GM08714 (cell line): ENCODE data around the gene RPL5.

Experiments
- H3K4me3 ChIP-seq: fragments of 200-500 bp; sonication (Bioruptor generic); 2 replicates; pipeline ENCODE4 v1.5.1; 2014; ENCODE audit warnings: mild to moderate bottlenecking, low read length, inconsistent platforms
- ZNF274 ChIP-seq: IDR thresholded peaks from 2 replicates; pipeline ENCODE4 v1.6.1; 2012; ENCODE audit warnings: mild to moderate bottlenecking, low read depth, low read length

Gene RPL5

DNA sequence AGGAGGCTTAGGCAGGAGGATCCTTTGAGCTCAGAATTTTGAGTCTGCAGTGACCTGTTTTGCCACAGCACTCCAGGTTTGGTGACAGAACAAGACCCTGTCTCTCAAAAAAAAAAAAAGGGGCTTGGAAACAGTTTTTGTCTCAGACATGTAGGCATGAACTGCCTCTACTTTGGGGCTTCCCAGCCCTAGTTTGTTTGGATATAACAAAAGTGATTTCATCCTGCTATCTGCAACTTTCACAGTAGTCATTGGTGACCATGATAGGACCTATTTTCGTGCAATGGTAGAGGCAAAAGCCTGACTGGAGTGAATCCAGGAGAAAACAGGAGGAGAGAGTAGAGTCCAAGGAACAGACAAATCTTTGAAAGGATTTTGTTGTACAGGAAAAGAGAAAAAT, 26.6 kb upstream of the RPL5 start:
- no peak for TF ChIP-seq ZNF274
- no peak overlapping the region for H3K4me3 ChIP-seq

DNA sequence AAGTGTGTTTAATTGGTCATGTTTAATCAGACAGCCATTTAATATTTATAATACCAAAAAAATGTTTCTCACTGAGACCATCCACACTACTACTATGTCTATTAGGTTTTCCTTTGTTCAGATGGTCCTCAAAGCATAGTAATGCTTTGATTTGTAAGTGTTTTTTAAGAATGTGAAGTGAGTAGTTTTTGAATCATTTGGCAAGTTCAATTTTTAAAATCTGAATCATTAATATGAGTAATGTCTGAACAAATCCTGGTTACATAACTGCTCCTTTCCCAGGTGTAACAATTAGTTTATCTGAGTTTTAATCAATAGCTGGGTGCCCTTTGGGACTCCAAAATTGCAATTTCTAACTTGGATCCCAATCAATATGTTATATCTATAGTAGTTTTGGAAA, 23.5 kb upstream of the RPL5 start:
- no peak for TF ChIP-seq ZNF274
- no peak overlapping the region for H3K4me3 ChIP-seq

DNA sequence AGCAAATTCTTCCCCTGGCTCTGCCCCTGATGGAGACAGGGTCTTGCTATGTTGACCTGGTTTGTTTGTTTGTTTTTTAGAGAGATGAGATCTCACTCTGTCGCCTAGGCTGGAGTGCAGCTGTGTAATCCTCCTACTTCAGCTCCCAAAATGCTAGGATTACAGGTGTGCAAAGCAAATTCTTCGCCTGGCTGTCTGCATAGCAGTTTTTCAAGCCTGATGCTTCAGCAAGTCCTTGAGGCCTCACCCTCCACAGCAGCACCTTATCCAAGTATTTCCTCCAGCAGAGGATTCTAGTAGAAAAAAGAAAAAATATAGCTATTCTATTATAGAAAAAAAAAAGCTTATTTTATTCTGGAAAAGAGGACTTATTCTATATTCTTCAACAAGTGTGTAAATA, 15.1 kb upstream of the RPL5 start:
- H3K4me3 ChIP-seq: no peak overlapping the region
- TF ChIP-seq ZNF274: no peak

DNA sequence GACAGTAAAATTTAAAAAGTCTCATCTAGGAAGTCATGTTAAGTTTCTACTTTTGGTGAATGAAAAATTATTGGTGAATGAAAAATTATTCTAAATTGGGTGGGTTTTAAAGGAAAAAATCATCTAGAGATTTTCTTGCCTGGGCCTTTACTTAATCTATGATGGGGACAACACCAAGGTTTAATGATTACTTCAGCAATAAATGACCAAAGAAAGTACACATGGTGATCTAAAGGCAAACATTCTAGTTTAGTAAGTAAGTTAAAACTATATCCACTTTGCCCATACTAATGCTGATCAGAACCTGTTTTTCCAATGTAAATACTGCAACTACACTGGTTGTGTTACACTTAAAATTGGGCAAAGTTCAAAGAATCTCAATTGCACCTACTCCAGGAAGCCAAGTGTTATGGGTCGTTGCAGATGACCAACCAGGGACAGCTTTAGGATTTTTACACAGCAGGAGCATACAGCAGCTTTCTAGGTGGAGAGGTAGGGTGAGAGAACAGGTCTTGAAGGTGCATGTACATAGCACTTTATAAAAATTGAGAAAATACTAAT, 14.6 kb upstream of the RPL5 start:
- no peak overlapping the region for H3K4me3 ChIP-seq
- TF ChIP-seq ZNF274: no peak

DNA sequence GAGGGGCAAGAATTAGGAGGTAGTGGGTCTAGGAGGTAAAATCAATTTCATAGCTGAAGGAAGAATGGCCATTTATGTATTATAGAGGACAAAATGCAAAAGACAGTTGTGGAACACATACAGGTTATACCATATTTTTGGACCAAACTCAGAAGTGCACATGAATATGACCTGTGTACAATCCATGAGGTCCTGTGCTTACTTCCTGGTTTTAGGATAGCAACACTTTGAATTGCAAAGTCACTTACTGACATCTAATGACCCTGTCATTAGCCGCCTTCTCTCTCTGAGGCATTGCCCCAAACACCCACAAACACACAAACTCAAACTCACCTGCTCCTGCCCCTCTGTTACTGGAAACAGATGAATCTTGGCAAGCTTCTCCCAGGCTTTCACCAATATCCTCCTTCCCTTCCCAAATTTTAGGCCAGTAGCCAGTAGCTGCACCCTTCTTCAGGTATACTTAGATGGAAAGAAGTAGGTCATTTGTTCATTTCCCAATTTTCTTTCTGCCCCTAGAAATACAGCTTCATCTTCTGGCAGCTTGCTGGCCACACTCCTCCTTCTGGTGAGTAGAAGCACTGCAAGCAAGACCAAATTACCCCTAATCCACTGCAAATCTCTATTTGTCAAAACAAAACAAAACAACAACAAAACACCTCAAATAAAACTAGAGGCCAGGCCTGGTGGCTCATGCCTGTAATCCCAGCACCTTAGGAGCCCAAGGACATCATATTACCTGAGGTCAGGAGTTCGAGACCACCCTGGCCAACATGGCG, 13.7 kb upstream of the RPL5 start:
- H3K4me3 ChIP-seq: no peak overlapping the region
- TF ChIP-seq ZNF274: no peak

DNA sequence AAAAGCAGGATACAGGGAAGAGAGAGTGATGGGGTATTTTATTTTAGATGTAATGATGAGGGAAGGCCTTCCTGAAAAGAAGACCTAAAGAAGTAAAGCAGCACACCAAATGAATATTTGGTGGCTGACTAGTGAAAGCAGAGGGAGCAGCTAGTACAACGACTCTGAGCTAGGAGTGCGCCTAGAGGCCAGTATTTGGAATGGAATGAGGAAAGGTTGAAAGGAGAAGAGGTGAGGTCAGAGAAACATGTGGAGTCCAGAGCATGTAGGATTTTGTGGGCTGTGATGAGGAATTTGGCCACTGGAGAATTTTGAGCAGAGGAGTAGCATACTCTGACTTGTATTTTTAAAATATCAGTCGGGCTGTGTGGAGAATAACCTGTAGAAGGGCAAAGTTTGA, 11.8 kb upstream of the RPL5 start:
- H3K4me3 ChIP-seq: no peak overlapping the region
- TF ChIP-seq ZNF274: no peak

DNA sequence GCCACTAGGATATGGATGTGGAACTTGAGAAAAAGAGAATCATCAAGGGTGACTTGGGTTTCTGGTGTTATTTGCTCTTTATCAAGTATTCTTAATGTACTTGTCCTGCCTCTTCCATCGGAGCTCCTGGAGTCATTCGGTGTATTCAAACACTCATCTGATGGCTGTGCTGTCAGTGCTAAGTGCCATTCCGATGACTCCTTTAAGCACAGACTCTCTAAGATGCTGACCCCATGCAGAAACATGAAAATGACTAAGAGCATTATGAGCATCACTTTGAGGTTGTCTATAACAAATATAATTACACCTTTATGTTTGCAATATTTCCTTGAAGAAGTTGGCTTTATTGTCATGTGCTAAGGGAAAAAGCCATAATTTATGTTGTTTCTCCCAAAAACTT, 11.3 kb upstream of the RPL5 start:
- TF ChIP-seq ZNF274: no peak
- no peak overlapping the region for H3K4me3 ChIP-seq

DNA sequence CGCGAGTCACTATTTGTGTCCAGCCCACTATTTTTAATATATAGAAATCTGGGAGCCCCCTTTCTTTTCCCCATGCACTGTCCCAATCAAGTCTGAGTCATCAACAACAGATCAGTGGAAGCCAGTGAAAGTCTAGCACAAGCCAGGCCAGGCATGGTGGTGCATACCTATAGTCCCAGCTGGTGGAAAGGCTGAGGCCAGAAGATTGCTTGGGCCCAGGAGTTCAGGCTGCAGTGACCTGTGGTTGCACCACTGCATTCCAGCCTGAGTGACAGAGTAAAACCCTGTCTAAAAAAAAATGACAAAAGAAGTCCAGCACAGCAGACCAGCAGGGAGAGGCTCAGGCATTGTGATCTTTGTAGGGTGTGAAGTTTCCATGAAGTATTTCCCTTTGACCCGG, 9.0 kb upstream of the RPL5 start:
- no peak overlapping the region for H3K4me3 ChIP-seq
- no peak for TF ChIP-seq ZNF274

DNA sequence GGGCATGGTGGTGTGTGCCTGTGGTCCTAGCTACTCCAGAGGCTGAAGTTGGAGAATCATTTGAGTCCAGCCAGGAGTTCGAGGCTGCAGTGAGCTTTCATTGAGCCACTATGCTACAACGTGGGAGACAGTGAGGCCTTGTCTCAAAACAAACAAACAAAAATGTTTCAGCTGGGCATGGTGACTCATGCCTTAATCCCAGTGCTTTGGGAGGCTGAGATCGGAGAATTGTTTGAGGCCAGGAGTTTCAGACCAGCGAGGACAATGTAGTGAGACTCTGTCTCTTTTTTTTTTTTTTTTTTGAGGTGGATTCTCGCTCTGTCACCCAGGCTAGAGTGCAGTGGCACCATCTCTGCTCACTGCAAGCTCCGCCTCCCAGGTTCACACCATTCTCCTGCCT, 5.0 kb upstream of the RPL5 start:
- no peak overlapping the region for H3K4me3 ChIP-seq
- TF ChIP-seq ZNF274: no peak

DNA sequence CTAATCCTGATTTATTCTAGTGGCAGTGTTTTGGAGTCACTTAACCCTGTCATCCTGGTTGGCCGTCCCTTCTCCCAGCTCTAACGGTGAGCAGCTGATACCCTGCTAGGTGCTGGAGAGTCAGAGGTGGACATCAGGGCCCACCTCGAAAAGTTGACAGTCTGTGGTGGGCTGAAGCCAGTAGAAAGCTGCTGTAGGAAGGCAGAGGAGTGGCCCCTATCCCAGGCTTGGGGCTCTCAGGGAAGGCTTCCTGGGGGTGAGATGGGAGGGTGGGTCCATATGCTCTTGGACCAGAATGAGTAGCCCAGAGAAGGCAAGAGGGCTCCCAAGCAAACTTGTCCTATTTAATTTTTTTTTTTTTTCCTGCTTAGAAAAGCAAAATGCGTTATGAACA, 475 bp upstream of the RPL5 start:
- H3K4me3 ChIP-seq: no peak overlapping the region
- TF ChIP-seq ZNF274: no peak

DNA sequence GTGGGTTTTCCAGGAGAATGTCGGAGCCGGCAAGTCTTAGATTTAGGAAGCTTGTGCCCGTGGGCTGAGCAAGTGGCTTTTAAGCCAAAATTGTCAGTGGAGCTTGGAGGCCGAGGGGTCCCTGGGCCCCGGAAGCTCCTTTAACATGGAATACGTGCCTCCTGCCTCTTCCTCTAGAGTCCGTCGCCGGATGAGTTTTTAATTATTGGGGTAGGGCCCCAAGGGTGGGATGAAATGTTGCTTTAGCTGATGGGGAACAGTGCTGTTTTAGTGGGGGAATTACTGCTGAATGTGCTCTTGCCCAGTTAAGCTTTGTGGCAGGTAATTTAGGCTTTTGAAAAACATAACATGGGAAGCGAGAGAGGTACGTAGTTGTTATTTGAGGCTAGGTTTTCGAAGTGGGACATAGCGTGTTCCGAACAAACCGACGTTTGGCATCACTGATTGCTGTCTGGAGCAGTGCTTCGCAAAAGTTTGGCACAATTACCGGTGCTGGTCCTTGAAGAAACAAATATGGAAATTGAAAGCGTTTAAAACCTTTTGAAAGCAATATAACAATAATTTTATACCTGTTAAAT, 786 bp downstream of the RPL5 start:
- peak overlapping the region; percentile 95 for H3K4me3 ChIP-seq
- TF ChIP-seq ZNF274: no peak

DNA sequence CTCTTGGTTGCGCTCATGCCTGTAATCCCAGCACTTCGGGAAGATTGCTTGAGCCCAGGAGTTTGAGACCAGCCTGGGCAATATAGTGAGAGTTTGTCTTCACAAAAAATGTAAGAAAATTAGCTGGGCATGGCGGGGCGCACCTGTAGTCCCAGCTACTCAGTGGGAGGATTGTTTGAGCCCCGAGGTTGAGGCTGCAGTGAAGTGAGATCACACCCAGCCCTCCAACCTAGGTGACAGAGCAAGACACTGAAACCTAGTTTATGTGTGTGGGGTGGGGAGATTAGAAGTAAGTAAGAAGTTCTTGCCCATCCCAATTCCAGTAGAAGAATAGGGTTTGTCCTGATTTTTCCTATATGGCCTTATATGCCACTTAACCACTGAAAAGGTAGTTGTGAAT, 2.0 kb downstream of the RPL5 start:
- TF ChIP-seq ZNF274: no peak
- H3K4me3 ChIP-seq: peak overlapping the region; percentile 95

DNA sequence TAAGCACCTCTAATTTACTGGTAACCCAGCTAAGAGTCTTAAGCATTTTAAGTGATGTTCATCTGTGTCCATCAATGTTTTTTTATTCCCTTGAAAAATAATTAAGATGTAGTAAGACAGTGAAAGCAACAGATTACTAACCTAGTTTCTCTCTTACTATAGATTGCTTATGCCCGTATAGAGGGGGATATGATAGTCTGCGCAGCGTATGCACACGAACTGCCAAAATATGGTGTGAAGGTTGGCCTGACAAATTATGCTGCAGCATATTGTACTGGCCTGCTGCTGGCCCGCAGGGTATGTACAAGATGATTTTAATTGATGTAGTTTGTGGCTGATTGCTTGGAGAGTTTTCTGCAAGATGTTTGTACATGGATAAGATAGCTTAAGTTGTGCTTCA, 2.8 kb downstream of the RPL5 start:
- H3K4me3 ChIP-seq: peak overlapping the region; percentile 23

DNA sequence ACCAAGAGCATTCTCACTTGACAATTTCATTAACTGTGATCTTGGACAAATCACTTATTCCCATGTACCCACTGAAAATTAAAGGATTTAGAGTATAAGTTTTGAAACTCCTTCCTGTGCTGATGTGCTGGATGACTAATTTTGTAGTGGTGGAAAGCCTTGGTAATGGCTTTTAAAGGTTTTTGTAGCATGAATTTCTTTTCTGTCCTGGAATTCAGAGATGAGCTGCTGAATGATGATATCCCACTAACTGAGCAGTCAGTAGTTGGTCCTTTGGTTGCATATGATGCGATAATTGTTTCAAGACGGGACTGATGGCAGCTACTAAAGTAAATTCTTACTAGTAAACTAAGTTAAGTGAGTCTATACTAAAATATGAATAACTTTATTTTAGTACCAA, 5.2 kb downstream of the RPL5 start:
- TF ChIP-seq ZNF274: no peak
- H3K4me3 ChIP-seq: no peak overlapping the region

More for the DNA sequence above, 2.8 kb downstream of the RPL5 start:
- TF ChIP-seq ZNF274: no peak

DNA sequence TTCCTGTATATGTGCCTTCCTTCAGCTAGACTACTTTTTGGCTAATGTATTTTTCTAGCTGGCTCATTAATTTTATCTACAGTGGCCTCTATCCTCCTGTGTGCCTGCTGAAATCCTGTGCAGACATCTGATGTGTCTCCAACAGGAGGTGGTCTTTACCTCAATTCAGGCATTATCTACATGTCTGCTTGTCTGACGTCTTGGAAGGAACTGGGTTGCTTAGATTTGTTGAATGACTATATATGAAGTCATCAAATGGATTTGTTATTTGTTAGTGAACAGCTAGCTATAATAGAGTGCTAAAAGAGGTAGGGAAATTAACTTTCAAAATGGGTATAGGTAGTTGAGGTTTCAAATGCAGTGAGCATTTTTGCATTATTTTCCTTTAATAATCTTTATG, 6.7 kb downstream of the RPL5 start:
- no peak for TF ChIP-seq ZNF274
- H3K4me3 ChIP-seq: no peak overlapping the region
